Skeletal muscle cell (primary cell): ENCODE data around the gene RNF6.

Experiments used
- DNase-seq: peaks from one replicate; pipeline ENCODE4 v3.0.0-alpha.2; 2010; ENCODE audit warnings: low read depth
- H3K4me3 ChIP-seq: 2 replicates; pipeline ENCODE4 v1.5.1; 2011; ENCODE audit warnings: low read depth, mild to moderate bottlenecking, control low read depth, low read length, moderate library complexity

RNF6 gene

DNA sequence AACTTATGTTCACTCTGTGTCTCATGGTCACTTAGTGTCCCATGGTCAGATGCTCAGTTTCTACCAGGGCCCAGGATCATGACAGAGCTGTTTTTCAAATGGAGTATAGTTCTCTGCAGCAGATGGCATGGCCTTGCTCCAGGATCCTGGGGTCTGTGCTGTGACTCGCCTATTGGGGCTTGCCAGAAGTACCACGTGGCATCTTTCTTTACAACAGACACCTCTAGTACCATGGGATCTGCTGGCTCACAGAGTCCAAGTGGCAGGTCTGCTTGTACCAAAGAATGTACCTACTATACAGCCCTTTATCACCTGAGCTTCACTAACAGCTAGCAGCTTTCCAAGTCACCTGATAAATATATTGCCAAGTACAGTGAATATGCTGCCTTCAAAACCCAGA, 6.0 kb upstream of the RNF6 start:
- DNase-seq: no peak

DNA sequence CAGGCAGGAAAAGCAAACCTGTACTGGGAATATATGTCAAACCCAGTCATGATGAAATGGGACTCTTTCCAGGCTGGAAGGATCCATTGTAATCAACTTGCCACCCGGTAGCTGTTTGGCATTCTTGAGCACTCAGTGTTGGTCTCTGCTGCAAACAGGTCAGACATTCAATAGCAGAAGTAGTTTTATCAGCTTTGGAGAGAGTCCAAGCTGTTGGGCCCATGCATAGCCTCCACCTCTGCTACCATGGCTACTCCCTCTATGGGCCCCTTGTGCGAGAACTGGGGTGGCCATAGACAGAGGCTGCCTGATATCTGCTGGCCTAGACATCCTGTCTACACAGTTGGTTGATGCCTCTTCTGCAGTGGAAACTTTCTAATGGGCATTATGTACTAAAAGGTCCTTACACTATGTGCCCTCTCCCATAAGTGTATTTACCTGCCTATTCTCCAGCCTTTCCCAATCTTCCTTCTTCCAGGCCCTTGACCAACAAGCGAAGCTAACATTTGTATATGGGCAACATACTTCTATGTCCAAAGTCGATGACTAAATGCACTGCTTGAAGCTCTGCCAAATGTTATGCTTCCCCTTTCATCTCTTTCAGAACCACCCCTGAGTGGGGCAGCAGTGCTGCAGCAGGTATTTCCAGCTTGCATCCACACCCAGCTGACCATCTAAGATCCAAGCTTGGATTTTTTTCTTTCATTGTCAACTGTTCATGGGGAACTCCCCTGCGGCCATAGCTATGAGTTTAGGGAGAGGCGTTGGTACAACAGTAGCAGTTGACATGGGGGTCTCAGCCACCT, 5.3 kb upstream of the RNF6 start:
- no peak overlapping the region for H3K4me3 ChIP-seq
- DNase-seq: no peak

More for the DNA sequence above, 6.0 kb upstream of the RNF6 start:
- H3K4me3 ChIP-seq: no peak overlapping the region

DNA sequence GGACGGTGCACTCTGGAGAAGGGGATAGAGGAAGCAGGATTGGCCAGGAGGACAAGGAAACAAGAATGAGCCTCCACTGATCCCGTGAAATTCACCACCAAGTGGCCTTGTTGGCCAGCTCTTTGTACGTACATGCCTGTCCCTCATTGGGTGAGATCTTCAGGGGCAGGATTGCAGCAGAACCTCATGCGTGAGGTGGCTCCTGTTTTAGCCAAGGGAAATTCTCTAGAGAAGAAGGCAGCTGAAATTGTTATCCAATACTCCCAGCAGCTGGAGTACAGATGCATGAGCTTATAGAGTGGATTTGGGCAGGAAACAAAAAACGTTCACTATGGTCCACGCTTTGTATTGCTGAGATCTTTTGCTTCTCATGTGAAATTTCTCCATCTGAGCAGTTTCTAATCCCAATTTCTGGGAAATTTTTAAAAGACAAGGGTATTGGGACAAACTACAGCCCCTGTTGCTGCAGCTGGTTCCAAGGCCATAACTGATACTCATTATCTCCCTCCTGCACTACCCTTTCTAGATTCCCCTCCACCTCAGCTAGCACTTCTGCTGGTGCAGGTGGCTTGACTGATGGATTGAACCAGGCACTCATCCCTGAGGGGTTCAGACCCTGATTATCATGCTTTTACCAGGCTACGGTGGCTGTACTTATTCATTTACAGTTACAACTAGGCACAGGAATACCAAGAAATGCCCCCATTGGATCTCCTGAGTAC, 3.9 kb upstream of the RNF6 start:
- peak; percentile 13 for DNase-seq

DNA sequence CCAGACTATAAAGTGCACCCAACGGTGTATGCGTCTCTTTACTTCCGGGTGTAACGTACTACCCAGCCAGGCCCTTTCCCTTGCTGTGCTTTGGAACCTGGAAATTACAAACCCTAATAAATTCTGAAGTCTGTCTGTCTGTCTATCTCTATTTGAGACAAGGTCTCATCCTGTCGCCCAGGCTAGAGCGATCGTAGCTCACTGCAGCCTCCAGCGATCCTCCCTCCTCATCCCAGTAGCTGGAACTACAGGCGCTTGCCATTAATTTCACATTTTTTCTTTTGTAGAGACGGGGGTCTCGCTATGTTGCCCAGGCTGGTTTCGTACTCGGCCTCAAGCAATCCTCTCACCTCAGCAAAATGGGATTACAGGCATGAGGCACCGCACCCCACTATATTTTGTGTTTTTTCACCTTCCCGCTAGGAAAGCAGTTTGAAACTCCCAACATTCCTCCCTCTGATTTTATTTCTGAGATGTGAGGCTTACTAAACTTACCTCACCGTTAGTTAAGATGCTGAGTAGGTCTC, 469 bp upstream of the RNF6 start:
- H3K4me3 ChIP-seq: peak overlapping the region; percentile 83
- DNase-seq: no peak

More for the DNA sequence above, 3.9 kb upstream of the RNF6 start:
- H3K4me3 ChIP-seq: no peak overlapping the region

DNA sequence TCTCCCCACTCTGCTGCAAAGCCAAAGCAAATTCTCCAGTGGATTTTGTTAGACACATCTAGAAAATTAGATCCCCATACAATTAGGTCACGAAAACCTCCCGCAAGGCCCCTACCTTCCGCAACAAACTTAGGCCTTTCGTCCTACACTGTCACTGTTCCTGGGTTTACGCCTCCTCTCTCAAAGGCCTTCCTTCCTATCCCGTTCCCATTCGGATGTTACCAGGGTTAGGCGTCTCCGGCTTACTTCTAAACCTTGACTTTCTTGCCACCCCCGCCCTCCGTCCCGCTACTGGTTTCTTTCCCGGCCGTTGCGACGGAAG, 754 bp downstream of the RNF6 start:
- H3K4me3 ChIP-seq: peak overlapping the region; percentile 83
- DNase-seq: peak; percentile 15

DNA sequence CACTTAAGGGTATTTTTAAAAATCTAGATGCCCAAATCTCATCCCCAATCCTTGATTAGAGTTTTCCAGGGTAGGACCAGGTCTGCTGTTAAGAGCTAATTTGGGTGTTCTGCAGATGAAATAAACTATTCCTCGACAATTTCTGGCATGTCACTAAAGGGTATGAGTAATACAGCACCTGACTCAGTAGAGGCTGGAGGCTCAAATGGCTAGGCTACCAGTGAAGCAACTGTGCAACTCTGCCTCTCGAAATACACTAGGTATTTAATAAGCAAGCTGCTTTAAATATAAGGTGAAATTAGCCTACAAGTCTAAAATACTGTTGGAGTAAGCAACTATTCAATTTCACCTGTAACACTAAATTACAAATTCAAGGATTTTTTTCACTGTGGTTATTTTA, 1.5 kb downstream of the RNF6 start:
- no peak for DNase-seq

DNA sequence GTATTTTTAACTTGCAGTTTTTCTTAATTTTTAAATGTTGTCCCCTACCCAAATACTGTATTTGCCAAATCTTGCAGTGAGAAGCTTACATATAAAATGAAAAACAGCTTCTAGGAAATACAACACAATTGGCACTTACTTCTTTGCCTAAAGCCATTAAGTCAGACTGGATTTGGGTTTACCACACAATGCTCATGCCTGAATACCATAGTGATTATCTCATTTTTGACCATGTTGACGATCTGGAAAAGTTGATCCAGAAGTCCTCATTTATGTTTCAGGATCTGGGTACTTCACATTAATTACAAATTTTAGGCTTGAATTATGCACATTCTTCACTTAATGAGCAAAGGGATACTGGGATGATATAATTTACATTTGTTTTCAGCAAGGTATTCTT, 2.4 kb downstream of the RNF6 start:
- DNase-seq: no peak
- H3K4me3 ChIP-seq: no peak overlapping the region

More for the DNA sequence above, 1.5 kb downstream of the RNF6 start:
- H3K4me3 ChIP-seq: peak overlapping the region; percentile 83

DNA sequence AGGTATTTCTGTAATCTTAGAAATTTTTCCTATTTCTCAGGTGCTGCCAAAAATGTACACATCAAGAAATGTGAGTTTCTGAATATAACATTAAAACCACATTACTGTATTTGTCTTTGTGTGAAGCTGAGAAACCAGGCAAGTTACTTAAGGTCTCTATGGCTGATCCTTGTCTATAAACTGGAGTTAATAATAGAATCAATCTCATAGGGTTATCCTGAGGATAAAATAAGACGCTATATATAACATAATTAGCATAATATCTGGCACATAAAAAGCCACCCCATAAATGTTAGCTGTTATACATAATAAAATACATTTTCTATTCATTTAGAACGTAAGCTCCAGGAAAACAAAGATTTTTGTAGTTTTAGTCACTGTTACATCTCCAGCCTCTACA, 6.1 kb downstream of the RNF6 start:
- no peak overlapping the region for H3K4me3 ChIP-seq
- DNase-seq: no peak

DNA sequence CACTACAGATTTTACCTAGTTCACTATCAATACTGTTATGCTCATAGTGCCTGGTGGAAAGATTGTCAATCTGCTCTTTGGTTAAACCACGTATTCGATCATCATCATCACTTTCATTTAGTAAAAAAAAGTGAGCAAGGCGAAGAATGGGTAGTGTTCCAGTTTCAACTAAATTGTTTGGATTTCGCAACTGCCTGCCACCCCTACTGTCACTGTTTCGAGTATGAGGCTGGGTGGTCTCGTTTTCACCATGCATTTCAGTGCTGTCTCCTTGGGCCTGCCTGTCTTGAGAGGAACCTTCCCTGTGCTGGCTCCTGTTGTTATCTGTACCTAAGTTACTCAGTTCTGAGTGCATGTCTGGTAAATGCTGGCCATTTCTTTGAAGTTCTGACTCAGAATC, 8.1 kb downstream of the RNF6 start:
- no peak for DNase-seq
- no peak overlapping the region for H3K4me3 ChIP-seq

DNA sequence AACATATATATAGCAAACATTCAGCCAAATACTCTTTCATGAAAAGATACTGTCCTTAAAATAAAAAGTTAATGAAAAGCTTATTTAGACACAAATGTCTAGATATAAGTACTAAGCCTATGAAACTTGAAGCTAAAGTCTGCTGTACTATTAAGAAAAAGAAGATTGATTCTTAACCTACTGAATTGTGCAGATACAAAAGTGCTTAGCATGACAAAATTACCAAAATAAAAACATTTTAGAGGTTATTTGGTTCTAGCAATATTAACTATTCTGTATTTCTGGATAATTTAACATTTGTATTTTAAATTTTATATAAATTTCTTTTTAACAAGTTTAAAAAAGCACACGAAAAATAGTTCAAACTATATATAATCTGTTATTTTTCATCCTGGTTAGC, 8.8 kb downstream of the RNF6 start:
- no peak overlapping the region for H3K4me3 ChIP-seq
- no peak for DNase-seq

DNA sequence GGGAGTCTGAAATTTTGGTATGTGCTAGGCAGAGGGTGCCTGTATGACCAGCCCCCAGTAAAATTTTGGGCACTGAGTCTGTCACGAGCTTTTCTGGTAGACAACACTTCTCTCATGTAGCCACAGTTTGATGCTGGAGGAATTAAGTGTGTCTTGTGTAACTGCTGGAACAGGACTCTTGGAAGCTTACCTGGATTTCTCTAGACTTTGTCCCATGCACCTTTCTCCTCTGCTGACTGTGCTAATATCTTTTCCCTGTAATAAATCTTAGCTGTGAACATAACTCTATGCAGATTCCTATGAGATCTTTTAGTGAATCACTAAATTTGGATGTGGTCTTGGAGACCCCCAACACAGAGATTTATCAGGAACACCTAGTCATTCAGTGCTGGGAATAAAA, 13.8 kb downstream of the RNF6 start:
- no peak overlapping the region for H3K4me3 ChIP-seq
- DNase-seq: no peak

DNA sequence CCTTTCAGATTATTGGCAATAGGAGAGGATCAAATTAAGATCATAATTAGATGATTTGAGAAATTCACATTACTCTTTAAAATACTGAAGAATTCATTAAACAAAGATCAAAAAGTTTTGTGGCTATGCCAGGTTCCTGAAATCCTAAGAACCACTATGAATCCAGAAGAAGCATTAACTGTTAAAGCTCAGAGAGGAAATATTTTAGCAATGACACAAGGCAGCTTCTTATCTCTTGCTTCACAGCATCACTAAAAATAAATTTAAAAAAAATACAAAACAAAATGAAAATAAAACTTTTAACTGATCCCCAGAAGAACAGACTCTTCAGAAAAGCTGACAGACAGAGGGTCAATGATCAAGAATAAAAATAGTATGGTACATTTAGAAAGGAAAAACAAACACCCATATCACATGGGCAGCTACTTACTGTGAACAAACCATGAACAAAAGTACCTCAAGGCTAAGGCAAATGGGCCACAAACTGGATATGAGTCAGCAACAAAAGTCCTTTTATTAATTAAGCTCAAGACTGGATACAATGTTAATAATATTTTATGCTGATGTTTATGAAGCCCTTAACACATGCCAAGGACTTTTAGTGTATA, 19.6 kb downstream of the RNF6 start:
- H3K4me3 ChIP-seq: no peak overlapping the region
- no peak for DNase-seq

DNA sequence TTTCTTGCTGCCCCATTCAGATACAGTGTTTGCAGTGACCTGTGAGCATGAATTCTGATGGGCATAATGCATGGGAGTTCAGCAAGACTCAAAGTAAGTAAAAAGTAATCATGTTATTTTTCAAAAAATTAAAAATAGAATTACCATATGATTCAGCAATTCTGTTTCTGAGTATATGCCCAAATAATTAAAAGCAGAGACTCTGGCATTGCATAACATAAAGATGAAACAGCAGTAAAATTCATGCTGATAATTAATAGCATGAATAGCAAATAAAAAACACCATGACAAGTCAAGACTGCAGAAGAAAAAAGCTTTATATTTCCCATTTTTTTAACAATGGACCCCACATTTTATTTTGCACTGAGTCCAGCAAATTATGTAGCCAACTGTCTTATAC, 21.3 kb downstream of the RNF6 start:
- DNase-seq: no peak
- H3K4me3 ChIP-seq: no peak overlapping the region

DNA sequence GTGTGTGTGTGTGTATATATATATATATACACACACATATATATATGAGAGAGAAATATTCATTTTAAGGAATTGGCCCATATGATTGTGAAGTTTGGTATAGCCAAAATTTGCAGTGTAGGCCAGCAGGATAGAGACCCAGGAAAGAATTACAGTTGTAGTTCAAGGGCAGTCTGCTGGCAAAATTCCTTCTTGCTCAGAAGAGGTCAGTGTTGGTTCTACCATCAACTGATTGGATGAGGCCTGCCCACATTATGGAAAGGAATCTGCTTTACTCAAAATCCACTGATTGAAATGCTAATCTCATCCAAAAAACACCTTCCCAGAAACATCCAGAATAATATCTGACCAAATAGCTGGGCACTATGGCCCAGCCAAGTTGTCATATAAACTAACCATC, 24.0 kb downstream of the RNF6 start:
- H3K4me3 ChIP-seq: no peak overlapping the region
- DNase-seq: no peak

DNA sequence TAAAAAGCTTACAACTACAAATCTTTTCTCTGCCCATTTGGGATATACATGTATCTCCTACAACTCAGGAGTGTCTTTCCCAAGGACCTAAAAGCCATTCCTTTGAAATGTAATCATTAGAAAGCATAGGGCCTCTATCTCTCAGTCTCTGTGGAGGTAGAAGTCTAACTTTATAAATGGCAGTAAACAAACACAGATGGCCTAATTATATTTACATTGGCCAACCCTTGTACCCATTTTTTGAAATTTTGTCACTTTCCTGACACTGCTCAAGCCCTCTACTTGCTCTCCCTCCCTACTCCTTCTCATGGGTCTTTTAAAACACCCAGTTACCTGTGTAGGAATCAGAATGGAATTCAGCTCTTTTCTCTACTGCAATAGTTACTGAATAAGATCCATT, 24.8 kb downstream of the RNF6 start:
- DNase-seq: no peak

DNA sequence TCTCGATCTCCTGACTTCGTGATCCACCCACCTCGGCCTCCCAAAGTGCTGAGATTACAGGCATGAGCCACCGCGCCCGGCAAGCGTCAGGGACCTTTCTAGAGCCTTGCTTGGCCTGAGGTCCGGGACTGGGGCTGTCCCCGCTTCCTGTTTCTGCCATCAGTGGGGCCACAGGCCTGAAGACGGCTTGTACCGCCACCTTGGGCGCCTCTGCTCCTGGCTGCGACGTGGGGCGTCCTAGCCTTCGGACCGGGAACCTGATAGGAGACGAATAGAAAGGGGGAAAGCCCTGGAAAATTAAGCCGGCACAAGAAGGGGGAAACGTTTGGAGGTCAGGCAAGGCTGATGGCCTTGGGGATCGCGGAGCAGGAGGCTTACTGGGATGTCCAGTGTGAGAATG, 35.1 kb downstream of the RNF6 start:
- peak overlapping the region; percentile 61 for H3K4me3 ChIP-seq
- DNase-seq: no peak

More for the DNA sequence above, 24.8 kb downstream of the RNF6 start:
- H3K4me3 ChIP-seq: no peak overlapping the region

DNA sequence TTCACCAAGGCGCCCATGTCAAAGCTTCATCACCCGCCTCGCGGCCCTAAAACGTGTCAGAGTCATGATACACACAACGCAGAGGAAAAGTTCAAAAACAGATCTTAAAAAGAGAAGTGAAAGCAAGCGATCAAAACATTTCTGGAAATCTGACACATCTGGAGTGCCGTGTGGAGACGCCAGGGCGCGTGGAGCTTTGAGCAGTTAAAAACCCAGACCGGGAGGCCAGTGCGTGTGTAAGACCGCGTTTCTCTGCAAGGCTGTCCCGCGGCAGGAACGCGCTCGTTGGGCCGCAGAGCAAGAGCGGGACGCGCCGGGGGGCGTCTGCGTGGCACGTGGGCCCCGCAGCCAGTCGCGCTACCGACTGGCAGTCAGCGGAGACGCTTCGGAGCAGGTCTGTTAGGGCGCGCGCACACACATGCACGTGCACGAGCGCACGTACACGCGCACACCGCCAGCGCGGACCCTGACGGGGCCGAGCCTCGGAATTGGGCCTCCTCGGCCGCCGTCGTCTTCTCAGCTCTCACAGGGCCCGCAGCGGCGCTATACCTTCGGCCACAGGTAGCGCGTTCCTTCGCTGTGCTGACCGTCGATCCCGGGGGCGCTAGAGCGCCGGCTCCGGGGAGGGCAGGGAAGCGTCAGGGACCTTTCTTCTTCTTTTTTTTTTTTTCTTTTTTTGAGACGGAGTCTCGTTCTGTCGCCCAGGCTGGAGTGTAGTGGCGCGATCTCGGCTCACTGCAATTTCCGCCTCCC, 35.8 kb downstream of the RNF6 start:
- peak; percentile 75 for DNase-seq
- H3K4me3 ChIP-seq: peak overlapping the region; percentile 61

DNA sequence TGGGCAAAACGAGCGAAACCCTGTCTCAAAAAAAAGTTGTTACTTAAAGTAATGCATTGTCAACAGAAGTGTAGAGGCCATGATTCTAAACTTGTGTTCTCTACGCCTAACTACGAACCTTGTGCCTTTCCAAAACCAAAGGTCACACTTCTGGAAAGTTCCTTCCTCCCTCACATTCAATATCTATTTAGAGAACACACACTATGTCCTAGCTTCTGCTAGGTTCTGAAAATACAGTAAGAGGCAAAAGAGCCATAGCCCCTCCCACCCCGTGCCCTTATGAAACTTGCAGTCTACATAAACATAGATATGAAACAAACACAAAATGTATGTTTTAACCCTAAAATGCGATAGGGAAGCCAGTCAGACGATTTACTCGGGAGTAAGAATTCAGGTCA, 36.4 kb downstream of the RNF6 start:
- DNase-seq: no peak
- peak overlapping the region; percentile 61 for H3K4me3 ChIP-seq

DNA sequence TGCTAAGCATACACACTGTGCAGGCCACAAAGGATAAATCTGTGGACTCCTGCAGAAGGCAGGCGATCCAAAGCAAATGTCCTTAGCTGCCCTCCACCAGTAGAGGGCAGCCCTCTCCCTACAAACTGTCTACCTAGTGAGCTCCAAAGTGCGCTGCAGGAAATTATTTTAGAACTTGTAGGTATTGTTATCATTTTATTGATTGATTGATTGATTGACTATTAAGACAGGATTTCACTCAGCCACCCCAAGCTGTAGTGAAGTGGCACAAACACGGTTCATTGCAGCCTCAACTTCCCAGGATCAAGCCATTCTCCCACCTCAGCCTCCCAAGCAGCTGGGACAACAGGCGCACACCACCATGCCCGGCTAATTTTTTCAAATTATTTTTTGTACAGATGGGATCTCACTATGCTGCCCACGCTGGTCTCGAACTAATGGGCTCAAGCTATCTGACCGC, 37.3 kb downstream of the RNF6 start:
- DNase-seq: peak; percentile 11
- H3K4me3 ChIP-seq: no peak overlapping the region

DNA sequence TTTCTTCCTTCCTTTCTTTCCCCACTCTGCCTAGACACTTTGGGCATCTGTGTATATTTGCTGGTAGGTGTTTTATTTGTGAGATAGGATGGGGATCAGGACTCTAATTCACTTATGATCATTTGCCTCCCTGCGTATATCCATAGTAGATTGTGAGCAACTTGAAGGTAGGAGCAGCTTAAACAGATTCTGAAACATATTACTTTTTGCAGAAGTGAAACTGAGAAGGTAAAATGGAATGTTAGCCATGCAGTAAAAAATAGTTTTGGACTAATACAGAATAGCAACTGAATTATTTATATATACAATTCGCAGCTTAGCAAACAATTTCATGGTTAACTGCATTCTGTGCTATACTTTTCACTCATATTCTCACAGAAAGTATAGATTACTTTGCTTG, 38.7 kb downstream of the RNF6 start:
- DNase-seq: no peak
- H3K4me3 ChIP-seq: no peak overlapping the region
